Prostate gland (tissue), 2 donors: ENCODE results near the gene RAB8A. TPM values are rescaled to one million over a fixed set of nuclear protein-coding genes. Genes with fewer than 3 reads are reported as not detected.

Source experiments
- DNase-seq: peaks from one replicate; pipeline ENCODE4 v3.0.0-alpha.2; 2019; ENCODE audit warnings: low spot score
- H3K27ac ChIP-seq, 2 donors: fragments of 200-600 bp; sonication (generic); 2 replicates each; pipeline ENCODE4 v1.5.1; 2017 to 2019
- H3K27me3 ChIP-seq: fragments of 200-600 bp; sonication (generic); replicated peaks from 2 replicates; pipeline ENCODE4 v1.5.1; 2019; ENCODE audit not compliant: insufficient read depth
- H3K36me3 ChIP-seq, 2 donors: fragments of 200-600 bp; sonication (generic); 1 replicate in 1 of 2; 2 replicates in 1 of 2; pipeline versions ENCODE4 v1.5.1 to v1.8.1; 2017 to 2019
- H3K4me1 ChIP-seq: fragments of 200-600 bp; sonication (generic); replicated peaks from 2 replicates; pipeline ENCODE4 v1.5.1; 2019
- H3K4me3 ChIP-seq, 2 donors: fragments of 200-600 bp; sonication (generic); 2 replicates each; pipeline ENCODE4 v1.5.1; 2017 to 2019
- H3K9me3 ChIP-seq: fragments of 200-600 bp; sonication (generic); 2 replicates; pipeline ENCODE4 v1.5.1; 2017
- POLR2A ChIP-seq: fragments of 450-650 bp; IDR thresholded peaks from one replicate; pipeline ENCODE4 v1.6.1; 2016; ENCODE audit warnings: antibody characterized with exemption, mild to moderate bottlenecking
- POLR2AphosphoS5 ChIP-seq: sonication (generic); formaldehyde crosslinking; IDR thresholded peaks from one replicate; pipeline ENCODE4 v1.6.1; 2017; ENCODE audit warnings: antibody characterized with exemption
- WGBS: methylation state at CpG from one replicate; pipeline ENCODE4 v1.1.5; 2018; 5-methylcytosine and 5-hydroxymethylcytosine counted together
- intact Hi-C: fragments of 100-400 bp; cut with DNase I; formaldehyde crosslinking; loops from one replicate; pipeline ENCODE4 v1.14.2; 2022
- total RNA-seq, 2 donors: library from RNA; depleted of rRNA; stranded (reverse); fragments of >200 nt; gene quantifications; one replicate each; pipeline ENCODE4 v1.1.0, GENCODE V29; 2016
- TF ChIP-seq, protein P1 (sequence below), 4 experiments: fragments of 200-600 bp in 2 of 4; fragments of 450-650 bp in 2 of 4; sonication (generic) in 2 of 4; IDR thresholded peaks; 1 replicate in 3 of 4; 2 replicates in 1 of 4; pipeline ENCODE4 v1.5.1; 2016 to 2019; ENCODE audit warnings: antibody characterized with exemption in 4 of 4, mild to moderate bottlenecking in 2 of 4, moderate library complexity in 2 of 4

Gene RAB8A
- total RNA-seq, 2 donors from 2014 or later: 67.8 to 70.5 TPM

DNA sequence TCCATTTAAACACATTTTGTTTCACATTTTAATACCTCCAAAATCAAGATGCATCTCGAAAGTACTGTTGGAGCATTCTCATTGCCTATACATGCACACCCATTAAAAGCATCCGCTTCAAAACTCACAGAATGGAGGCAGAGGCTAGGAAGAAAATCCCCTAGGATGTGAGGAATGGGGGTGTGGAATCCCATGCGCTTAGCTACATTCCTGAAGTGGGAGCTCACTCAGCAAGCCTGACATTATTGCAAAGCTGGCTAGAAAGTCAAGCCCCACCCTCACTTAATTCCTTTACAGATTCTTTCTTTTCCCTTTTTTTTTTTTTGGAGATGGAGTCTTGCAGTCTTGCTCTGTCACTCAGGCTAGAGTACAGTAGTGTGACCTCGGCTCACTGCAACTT, 68.9 kb downstream of the RAB8A start:
- no peak overlapping the region for H3K4me3 ChIP-seq

More for the DNA sequence above, 68.9 kb downstream of the RAB8A start:
- intact Hi-C loops: loop anchor here (5.0 to 10.0 kb wide), 3 partner anchors 68 to 1076 kb away; partner anchors contain the start of genes RAB8A and SYDE1
- 49% methylated on average over 4 of the region's 4 CpGs for WGBS
- H3K4me1 ChIP-seq: no peaks in the 10 kb centered on the region
- no peaks in the 10 kb centered on the region for H3K9me3 ChIP-seq
- H3K36me3 ChIP-seq: no peaks in the 10 kb centered on the region
- TF ChIP-seq, protein P1, sequence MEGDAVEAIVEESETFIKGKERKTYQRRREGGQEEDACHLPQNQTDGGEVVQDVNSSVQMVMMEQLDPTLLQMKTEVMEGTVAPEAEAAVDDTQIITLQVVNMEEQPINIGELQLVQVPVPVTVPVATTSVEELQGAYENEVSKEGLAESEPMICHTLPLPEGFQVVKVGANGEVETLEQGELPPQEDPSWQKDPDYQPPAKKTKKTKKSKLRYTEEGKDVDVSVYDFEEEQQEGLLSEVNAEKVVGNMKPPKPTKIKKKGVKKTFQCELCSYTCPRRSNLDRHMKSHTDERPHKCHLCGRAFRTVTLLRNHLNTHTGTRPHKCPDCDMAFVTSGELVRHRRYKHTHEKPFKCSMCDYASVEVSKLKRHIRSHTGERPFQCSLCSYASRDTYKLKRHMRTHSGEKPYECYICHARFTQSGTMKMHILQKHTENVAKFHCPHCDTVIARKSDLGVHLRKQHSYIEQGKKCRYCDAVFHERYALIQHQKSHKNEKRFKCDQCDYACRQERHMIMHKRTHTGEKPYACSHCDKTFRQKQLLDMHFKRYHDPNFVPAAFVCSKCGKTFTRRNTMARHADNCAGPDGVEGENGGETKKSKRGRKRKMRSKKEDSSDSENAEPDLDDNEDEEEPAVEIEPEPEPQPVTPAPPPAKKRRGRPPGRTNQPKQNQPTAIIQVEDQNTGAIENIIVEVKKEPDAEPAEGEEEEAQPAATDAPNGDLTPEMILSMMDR (IDR thresholded peaks at IDR 0.05): no peak
- TF ChIP-seq POLR2AphosphoS5: no peak
- TF ChIP-seq POLR2A: no peak
- H3K27ac ChIP-seq: no peak overlapping the region
- no peaks in the 10 kb centered on the region for H3K27me3 ChIP-seq
- no peak for DNase-seq

Other genes with a start within 250 kb of the RAB8A start
- 10 to 100 TPM; 16.4 to 22.5 TPM for gene CYP4F2, start 213.8 kb upstream of the RAB8A start, total RNA-seq
- gene CYP4F11, start 177.4 kb upstream of the RAB8A start, total RNA-seq: 10 to 100 TPM; 12.7 to 20.8 TPM
- gene OR10H4, start 162.9 kb upstream of the RAB8A start, total RNA-seq: not detected
- gene TPM4, start 35.4 kb upstream of the RAB8A start, total RNA-seq: 100 to 1,000 TPM; 379 TPM
- gene HSH2D, start 31.8 kb downstream of the RAB8A start, total RNA-seq: 10 to 100 TPM; 12.6 to 13.5 TPM
- not detected for gene CIB3, start 61.6 kb downstream of the RAB8A start, total RNA-seq
- gene FAM32A, start 73.5 kb downstream of the RAB8A start, total RNA-seq: 100 to 1,000 TPM in 1 of 2 donors, 10 to 100 TPM in 1; 98.1 to 103 TPM
- 100 to 1,000 TPM in 1 of 2 donors, 10 to 100 TPM in 1; 45.9 to 130 TPM for gene AP1M1, start 86.0 kb downstream of the RAB8A start, total RNA-seq
- gene KLF2, start 212.9 kb downstream of the RAB8A start, total RNA-seq: 10 to 100 TPM; 19.8 to 24.4 TPM